ENCODE data around the gene TTC8.

Gene TTC8

GRCh38 chr14:88831284-88831683, 6.8 kb downstream of the TTC8 start:
- no peak overlapping the region for H3K4me3 Mint-ChIP-seq
- H3K9me3 Mint-ChIP-seq, result no peaks in the 10 kb centered on the region
- no peaks in the 10 kb centered on the region for H3K36me3 Mint-ChIP-seq (ENCODE audit: insufficient read depth)
- H3K27me3 Mint-ChIP-seq, result peaks cover 12% of the 10 kb centered on the region
- H3K4me1 Mint-ChIP-seq, result no peaks in the 10 kb centered on the region
- H3K27ac Mint-ChIP-seq (ENCODE audit: low read depth), result no peak overlapping the region
- DNase-seq (ENCODE audit: low spot score in 2 of 2) (no peak), ATAC-seq (replicated peaks; ENCODE audit: extremely low read depth, poor library complexity, severe bottlenecking) (no peak)

- Mint-ChIP-seq H3K4me1 (no peaks in the 10 kb centered on the region), H3K36me3 (ENCODE audit: insufficient read depth) (no peaks in the 10 kb centered on the region), H3K27me3 (peaks cover 30% of the 10 kb centered on the region), H3K27ac (ENCODE audit: low read depth) (no peak overlapping the region), H3K4me3 (no peak overlapping the region), H3K9me3 (no peaks in the 10 kb centered on the region)
- DNase-seq (ENCODE audit: low spot score in 2 of 2), result no peak
- ATAC-seq (replicated peaks; ENCODE audit: extremely low read depth, poor library complexity, severe bottlenecking), result no peak
Observed at GRCh38 chr14:88834883-88835431, 10.5 kb downstream of the TTC8 start.

- H3K27me3 Mint-ChIP-seq, result peaks cover 30% of the 10 kb centered on the region
- ATAC-seq (replicated peaks; ENCODE audit: extremely low read depth, poor library complexity, severe bottlenecking) (no peak), DNase-seq (ENCODE audit: low spot score in 2 of 2) (no peak)
- no peak overlapping the region for H3K4me3 Mint-ChIP-seq
- H3K9me3 Mint-ChIP-seq, result no peaks in the 10 kb centered on the region
- H3K4me1 Mint-ChIP-seq, result no peaks in the 10 kb centered on the region
- no peaks in the 10 kb centered on the region for H3K36me3 Mint-ChIP-seq (ENCODE audit: insufficient read depth)
- H3K27ac Mint-ChIP-seq (ENCODE audit: low read depth), result no peak overlapping the region
Observed at GRCh38 chr14:88835661-88836060, 11.2 kb downstream of the TTC8 start.

DNA sequence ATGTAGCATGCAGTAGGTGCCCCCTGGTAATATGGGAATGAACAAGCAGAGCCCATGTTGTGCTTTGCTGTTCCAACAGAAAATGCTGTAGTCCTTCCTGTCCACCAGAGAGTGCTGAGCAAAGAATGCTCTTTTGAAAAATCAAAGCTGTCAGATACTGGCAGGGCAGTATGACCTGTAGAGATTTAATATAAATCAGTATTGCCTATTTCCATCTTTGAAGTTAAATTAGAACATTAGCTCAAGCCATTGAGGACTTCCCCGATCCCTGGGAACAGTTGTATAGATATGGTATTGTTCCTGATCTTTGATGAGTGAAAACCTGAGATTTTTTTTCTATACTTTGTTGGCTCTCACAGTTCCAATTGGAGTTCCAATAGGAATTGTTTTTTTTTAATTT, 13.0 kb downstream of the TTC8 start:
- Mint-ChIP-seq H3K4me3 (no peak overlapping the region), H3K27ac (ENCODE audit: low read depth) (no peak overlapping the region), H3K9me3 (no peaks in the 10 kb centered on the region), H3K27me3 (peaks cover 30% of the 10 kb centered on the region), H3K36me3 (ENCODE audit: insufficient read depth) (no peaks in the 10 kb centered on the region), H3K4me1 (no peaks in the 10 kb centered on the region)
- ATAC-seq (replicated peaks; ENCODE audit: extremely low read depth, poor library complexity, severe bottlenecking) (no peak), DNase-seq (ENCODE audit: low spot score in 2 of 2) (no peak)

DNA sequence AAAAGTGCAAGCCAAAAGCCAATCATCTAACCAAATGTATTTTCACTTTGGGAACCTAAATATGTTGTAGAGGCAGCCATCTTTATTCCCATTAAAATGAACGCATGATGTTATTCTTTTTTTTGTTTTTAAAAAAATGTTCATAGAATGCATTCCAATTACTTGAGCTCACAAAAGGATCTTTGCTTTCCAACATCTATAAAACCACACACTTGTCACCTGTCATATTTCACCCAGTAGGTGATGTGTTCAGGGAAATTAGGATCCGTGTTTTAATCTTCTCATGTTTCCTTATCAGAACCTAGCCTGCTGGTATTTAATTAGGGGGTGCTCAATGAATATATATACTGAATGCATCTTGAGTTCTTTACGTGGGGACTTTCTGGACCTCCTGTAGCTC, 13.6 kb downstream of the TTC8 start:
- no peak overlapping the region for H3K27ac Mint-ChIP-seq (ENCODE audit: low read depth)
- H3K9me3 Mint-ChIP-seq, result no peaks in the 10 kb centered on the region
- H3K4me1 Mint-ChIP-seq, result no peaks in the 10 kb centered on the region
- no peak for ATAC-seq (replicated peaks; ENCODE audit: extremely low read depth, poor library complexity, severe bottlenecking)
- peaks cover 30% of the 10 kb centered on the region for H3K27me3 Mint-ChIP-seq
- no peak for DNase-seq (ENCODE audit: low spot score in 2 of 2)
- H3K36me3 Mint-ChIP-seq (ENCODE audit: insufficient read depth), result no peaks in the 10 kb centered on the region
- H3K4me3 Mint-ChIP-seq, result no peak overlapping the region

GRCh38 chr14:88840926-88841325, 16.5 kb downstream of the TTC8 start:
- ATAC-seq (replicated peaks; ENCODE audit: extremely low read depth, poor library complexity, severe bottlenecking) (no peak), DNase-seq (ENCODE audit: low spot score in 2 of 2) (no peak)
- Mint-ChIP-seq H3K4me1 (no peaks in the 10 kb centered on the region), H3K27ac (ENCODE audit: low read depth) (no peak overlapping the region), H3K4me3 (no peak overlapping the region), H3K27me3 (peaks cover 19% of the 10 kb centered on the region), H3K36me3 (ENCODE audit: insufficient read depth) (no peaks in the 10 kb centered on the region), H3K9me3 (no peaks in the 10 kb centered on the region)

DNA sequence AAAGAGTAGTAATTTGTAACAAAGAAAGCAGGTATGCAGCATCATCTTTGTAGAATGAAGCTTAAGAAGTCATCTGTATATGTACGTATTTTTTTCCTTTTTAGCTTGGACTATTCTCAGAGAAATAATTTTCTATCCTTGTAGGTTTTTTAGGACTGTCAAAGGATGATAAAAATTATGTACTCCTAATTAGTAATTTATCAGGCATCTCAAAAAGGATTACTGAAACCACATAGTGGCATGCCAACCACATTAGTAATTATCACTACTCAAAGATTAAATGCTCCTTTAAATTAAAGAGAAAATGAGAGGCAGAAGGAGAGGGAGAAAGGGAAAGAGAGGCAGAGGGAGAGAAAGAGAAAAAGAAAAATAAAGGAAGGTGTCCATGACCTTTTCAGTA, 17.3 kb downstream of the TTC8 start:
- ATAC-seq (replicated peaks; ENCODE audit: extremely low read depth, poor library complexity, severe bottlenecking) (no peak), DNase-seq (ENCODE audit: low spot score in 2 of 2) (no peak)
- Mint-ChIP-seq H3K4me3 (no peak overlapping the region), H3K27me3 (peaks cover 18% of the 10 kb centered on the region), H3K36me3 (ENCODE audit: insufficient read depth) (no peaks in the 10 kb centered on the region), H3K9me3 (no peaks in the 10 kb centered on the region), H3K27ac (ENCODE audit: low read depth) (no peak overlapping the region), H3K4me1 (no peaks in the 10 kb centered on the region)

DNA sequence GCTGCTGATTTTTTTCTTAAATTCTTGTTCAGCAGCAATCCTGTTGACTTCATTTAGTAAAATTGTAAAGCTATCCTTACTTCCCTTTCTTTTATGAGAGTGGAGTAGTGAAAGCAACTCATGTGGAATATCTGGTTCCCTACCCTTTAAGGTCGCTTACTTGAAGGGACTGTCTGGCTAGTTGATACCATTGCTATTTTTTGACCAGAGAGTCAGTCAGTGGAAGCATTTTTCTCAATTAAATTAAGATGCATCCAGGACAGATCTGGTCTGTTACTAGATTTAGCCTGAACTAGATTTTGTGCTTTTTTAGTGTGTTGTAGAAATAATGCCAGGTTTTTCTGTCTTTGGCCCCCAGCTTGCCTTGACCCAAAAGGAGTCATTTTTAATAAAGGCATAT, 18.0 kb downstream of the TTC8 start:
- Mint-ChIP-seq H3K27ac (ENCODE audit: low read depth) (no peak overlapping the region), H3K4me3 (no peak overlapping the region)
- no peak for DNase-seq (ENCODE audit: low spot score in 2 of 2)

GRCh38 chr14:88844980-88845491, 20.6 kb downstream of the TTC8 start:
- Mint-ChIP-seq H3K27me3 (no peaks in the 10 kb centered on the region), H3K36me3 (ENCODE audit: insufficient read depth) (no peaks in the 10 kb centered on the region), H3K4me1 (no peaks in the 10 kb centered on the region), H3K4me3 (no peak overlapping the region), H3K9me3 (no peaks in the 10 kb centered on the region), H3K27ac (ENCODE audit: low read depth) (no peak overlapping the region)
- ATAC-seq (replicated peaks; ENCODE audit: extremely low read depth, poor library complexity, severe bottlenecking) (no peak), DNase-seq (ENCODE audit: low spot score in 2 of 2) (no peak)

More for the DNA sequence above, 18.0 kb downstream of the TTC8 start:
- H3K27me3 Mint-ChIP-seq, result peaks cover 11% of the 10 kb centered on the region
- H3K9me3 Mint-ChIP-seq, result no peaks in the 10 kb centered on the region
- H3K4me1 Mint-ChIP-seq, result no peaks in the 10 kb centered on the region
- H3K36me3 Mint-ChIP-seq (ENCODE audit: insufficient read depth), result no peaks in the 10 kb centered on the region
- ATAC-seq (replicated peaks; ENCODE audit: extremely low read depth, poor library complexity, severe bottlenecking), result no peak

DNA sequence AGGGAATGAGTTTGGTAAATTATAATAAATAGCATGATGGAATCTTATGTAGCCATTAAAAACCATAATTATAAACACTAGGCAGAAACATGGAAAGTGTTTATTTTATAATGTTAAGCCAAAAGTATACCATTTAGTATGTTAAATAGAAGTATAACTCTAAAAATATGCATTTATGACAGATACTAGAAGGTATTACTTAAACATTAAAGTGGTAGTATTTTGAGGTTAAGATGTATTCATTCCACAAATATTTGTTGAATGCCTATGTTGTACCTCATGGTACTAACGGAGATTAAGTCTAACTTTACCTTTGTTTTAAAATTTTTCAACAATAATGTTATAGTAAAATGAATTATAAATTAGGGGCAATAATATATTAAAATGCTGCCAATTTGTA, 24.1 kb downstream of the TTC8 start:
- DNase-seq (ENCODE audit: low spot score in 2 of 2), result no peak
- no peaks in the 10 kb centered on the region for H3K9me3 Mint-ChIP-seq
- no peaks in the 10 kb centered on the region for H3K27me3 Mint-ChIP-seq
- H3K27ac Mint-ChIP-seq (ENCODE audit: low read depth), result no peak overlapping the region
- no peaks in the 10 kb centered on the region for H3K36me3 Mint-ChIP-seq (ENCODE audit: insufficient read depth)
- H3K4me1 Mint-ChIP-seq, result no peaks in the 10 kb centered on the region
- no peak for ATAC-seq (replicated peaks; ENCODE audit: extremely low read depth, poor library complexity, severe bottlenecking)
- no peak overlapping the region for H3K4me3 Mint-ChIP-seq

DNA sequence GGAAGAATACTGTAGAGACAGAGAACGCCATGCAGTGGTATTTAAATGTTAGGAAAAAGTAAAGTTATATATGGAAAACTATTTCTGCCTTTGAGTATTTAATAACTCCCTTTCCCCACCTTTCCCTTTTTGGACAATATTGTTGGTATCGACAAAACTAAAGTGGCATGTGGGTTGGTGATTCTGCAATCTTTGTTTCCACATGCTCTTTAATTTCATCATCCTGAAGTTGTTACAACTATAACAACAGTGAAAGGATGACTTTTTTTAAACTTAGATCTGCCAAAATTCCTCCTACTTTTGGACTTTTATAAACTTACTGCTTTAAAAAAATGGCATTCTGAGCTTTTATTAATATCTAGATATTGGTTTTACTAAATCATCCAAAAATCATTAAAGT, 25.3 kb downstream of the TTC8 start:
- DNase-seq (ENCODE audit: low spot score in 2 of 2) (no peak), ATAC-seq (replicated peaks; ENCODE audit: extremely low read depth, poor library complexity, severe bottlenecking) (no peak)
- Mint-ChIP-seq H3K27ac (ENCODE audit: low read depth) (no peak overlapping the region), H3K4me1 (no peaks in the 10 kb centered on the region), H3K36me3 (ENCODE audit: insufficient read depth) (no peaks in the 10 kb centered on the region), H3K9me3 (no peaks in the 10 kb centered on the region), H3K27me3 (no peaks in the 10 kb centered on the region), H3K4me3 (no peak overlapping the region)

DNA sequence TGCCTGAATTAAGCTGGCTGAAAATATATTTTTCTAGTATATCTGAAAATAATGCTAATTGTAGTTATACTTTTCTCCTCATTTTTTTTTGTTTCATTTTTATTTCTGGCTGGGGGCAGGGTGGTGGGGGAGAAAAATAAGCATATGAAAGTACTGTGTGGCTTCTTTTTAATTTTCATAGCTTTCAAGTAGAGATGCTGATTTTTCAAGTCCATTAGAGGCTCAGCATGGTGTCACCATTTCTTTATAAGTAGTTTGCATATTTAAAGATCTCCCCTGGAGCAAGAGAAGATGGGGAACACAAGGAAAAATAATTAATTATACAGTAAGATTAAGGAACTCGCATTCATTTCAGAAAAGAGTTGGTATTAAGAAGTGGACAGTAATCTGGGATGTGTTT, 27.1 kb downstream of the TTC8 start:
- Mint-ChIP-seq H3K27ac (ENCODE audit: low read depth) (no peak overlapping the region), H3K9me3 (no peaks in the 10 kb centered on the region), H3K27me3 (no peaks in the 10 kb centered on the region), H3K4me1 (no peaks in the 10 kb centered on the region), H3K36me3 (ENCODE audit: insufficient read depth) (no peaks in the 10 kb centered on the region), H3K4me3 (no peak overlapping the region)
- DNase-seq (ENCODE audit: low spot score in 2 of 2) (no peak), ATAC-seq (replicated peaks; ENCODE audit: extremely low read depth, poor library complexity, severe bottlenecking) (no peak)

DNA sequence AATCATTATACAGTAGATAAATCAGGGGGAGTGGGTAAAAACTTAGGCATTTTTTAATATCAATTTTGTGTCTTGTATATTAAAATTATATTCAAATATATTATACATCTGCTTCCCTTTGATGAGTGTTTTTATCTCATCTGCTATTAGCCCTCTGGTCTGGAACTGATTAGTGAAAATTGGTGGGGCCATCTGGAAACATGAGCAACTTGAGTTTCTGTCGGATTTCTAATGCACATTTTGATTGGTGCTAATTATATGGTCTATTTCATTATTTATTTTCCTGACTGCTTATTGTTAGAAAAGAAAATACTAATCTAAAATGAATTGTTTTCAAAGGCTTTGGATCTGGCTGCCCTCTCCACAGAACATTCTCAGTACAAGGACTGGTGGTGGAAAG, 28.2 kb downstream of the TTC8 start:
- Mint-ChIP-seq H3K36me3 (ENCODE audit: insufficient read depth) (peaks cover 2% of the 10 kb centered on the region), H3K27ac (ENCODE audit: low read depth) (no peak overlapping the region), H3K4me3 (no peak overlapping the region), H3K9me3 (no peaks in the 10 kb centered on the region), H3K4me1 (no peaks in the 10 kb centered on the region), H3K27me3 (no peaks in the 10 kb centered on the region)
- DNase-seq (ENCODE audit: low spot score in 2 of 2), result no peak
- no peak for ATAC-seq (replicated peaks; ENCODE audit: extremely low read depth, poor library complexity, severe bottlenecking)

- DNase-seq (ENCODE audit: low spot score in 2 of 2) (no peak), ATAC-seq (replicated peaks; ENCODE audit: extremely low read depth, poor library complexity, severe bottlenecking) (no peak)
- Mint-ChIP-seq H3K4me1 (no peaks in the 10 kb centered on the region), H3K4me3 (no peak overlapping the region), H3K27ac (ENCODE audit: low read depth) (no peak overlapping the region), H3K36me3 (ENCODE audit: insufficient read depth) (peaks cover 2% of the 10 kb centered on the region), H3K9me3 (no peaks in the 10 kb centered on the region), H3K27me3 (no peaks in the 10 kb centered on the region)
Observed at GRCh38 chr14:88853129-88853528, 28.7 kb downstream of the TTC8 start.

Data from central memory CD8-positive, alpha-beta T cell (primary cell).